ENCODE measurements around the gene TUBG2.

Gene TUBG2

DNA sequence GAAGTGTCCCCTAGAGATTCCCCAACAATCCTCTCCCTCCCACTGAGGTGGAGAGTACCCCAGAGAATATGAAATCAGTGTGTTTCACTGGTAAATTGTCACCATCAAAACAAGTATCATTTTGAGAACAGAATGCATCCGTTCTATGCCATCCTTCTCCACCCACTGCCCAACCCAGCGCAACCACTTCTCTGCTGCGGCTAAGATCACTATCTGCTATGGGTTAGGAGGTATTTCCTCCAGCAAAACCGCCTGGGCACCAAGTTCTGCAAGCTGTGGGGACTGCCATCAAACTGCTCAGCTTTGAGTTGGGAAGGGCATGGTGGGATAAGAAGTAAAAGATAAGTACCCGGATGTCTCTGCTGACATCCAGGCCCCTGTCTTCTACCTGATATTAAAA lies 47.6 kb downstream of the TUBG2 start:
- H3K4me3 ChIP-seq (ENCODE audit: control insufficient read depth, low read depth, low read length), result no peak overlapping the region
- TF ChIP-seq, protein P1, sequence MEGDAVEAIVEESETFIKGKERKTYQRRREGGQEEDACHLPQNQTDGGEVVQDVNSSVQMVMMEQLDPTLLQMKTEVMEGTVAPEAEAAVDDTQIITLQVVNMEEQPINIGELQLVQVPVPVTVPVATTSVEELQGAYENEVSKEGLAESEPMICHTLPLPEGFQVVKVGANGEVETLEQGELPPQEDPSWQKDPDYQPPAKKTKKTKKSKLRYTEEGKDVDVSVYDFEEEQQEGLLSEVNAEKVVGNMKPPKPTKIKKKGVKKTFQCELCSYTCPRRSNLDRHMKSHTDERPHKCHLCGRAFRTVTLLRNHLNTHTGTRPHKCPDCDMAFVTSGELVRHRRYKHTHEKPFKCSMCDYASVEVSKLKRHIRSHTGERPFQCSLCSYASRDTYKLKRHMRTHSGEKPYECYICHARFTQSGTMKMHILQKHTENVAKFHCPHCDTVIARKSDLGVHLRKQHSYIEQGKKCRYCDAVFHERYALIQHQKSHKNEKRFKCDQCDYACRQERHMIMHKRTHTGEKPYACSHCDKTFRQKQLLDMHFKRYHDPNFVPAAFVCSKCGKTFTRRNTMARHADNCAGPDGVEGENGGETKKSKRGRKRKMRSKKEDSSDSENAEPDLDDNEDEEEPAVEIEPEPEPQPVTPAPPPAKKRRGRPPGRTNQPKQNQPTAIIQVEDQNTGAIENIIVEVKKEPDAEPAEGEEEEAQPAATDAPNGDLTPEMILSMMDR (conservative IDR thresholded peaks at IDR 0.05; ENCODE audit: control insufficient read depth, insufficient read depth, low read depth, low read length), result no peak
- DNase-seq (ENCODE audit: low read depth), result no peak

DNA sequence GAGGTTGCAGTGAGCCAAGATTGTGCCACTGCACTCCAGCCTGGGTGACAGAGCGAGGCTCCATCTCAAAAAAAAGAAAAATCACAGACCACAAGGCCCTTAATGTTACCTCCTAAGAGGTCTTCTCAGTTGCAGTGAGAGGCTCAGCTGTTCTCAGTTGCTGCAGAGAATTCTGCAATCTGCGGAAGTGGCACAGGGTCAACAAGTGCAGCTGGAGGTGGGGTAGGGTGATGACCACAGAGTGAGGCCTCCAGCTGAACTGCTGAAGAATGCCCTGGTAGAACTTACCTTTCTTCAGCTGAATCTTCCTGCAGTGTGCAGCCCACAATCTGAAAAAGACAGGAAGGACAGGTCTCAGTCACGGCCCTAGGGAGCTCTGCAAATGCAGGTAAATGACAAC lies 49.5 kb downstream of the TUBG2 start:
- TF ChIP-seq, protein P1 (conservative IDR thresholded peaks at IDR 0.05; ENCODE audit: control insufficient read depth, insufficient read depth, low read depth, low read length), result no peak
- DNase-seq (ENCODE audit: low read depth), result no peak
- H3K4me3 ChIP-seq (ENCODE audit: control insufficient read depth, low read depth, low read length), result no peak overlapping the region

DNA sequence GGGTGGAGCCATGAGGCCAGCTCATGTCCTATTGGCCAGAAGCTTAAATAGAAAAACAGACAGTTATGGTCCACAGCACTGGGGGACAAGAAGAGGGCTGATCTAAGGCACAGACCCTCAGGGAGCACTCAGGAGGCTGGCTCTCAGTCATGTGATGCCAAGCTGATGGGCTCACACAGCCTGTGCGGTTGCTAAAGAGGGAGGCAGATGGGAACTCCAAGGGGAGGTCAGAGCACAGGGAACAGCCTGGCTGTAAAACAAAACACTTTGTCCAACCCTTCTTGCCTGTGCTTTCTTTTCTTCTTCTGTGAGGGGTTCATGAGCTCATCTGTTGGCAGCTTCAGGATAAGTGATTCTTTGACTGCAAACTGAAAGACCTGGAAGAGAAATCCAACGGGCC lies 50.5 kb downstream of the TUBG2 start:
- DNase-seq (ENCODE audit: low read depth), result peak; percentile 4
- no peak overlapping the region for H3K4me3 ChIP-seq (ENCODE audit: control insufficient read depth, low read depth, low read length)
- TF ChIP-seq, protein P1 (conservative IDR thresholded peaks at IDR 0.05; ENCODE audit: control insufficient read depth, insufficient read depth, low read depth, low read length), result no peak

All from fibroblast of mammary gland (primary cell).